Measurements from ENCODE around the gene IQSEC1. TPM values are rescaled to one million over a fixed set of nuclear protein-coding genes. Genes with fewer than 3 reads are reported as not detected.

Gene IQSEC1
- total RNA-seq, 4 donors from 2014 or later: 24.0 to 43.0 (median 31.8) TPM

GRCh38 chr3:13067778-13068177, 5.5 kb downstream of the IQSEC1 start:
- in situ Hi-C loops (cut with MboI; ENCODE audit: low pct_ligation_motif_present in 1 of 4, low pct_unique_long_range_greater_than_20kb in 1 of 4, low sequenced_read_pairs in 3 of 4): no loop called here
- H3K4me1 ChIP-seq: peaks cover 0 to 4% (median 0%) of the 10 kb centered on the region in 4 donors
- peaks cover 9% of the 10 kb centered on the region for H3K27me3 ChIP-seq
- WGBS, 2 donors (ENCODE audit: low coverage in 1 of 2): 88% methylated on average over 4 of the region's 4 CpGs; no CpG with 5 or more reads in 1 of the 2 donors
- TF ChIP-seq POLR2A (IDR thresholded peaks at IDR 0.05): no peak
- no peak for TF ChIP-seq POLR2AphosphoS5 (IDR thresholded peaks at IDR 0.05)
- no peak for TF ChIP-seq EP300 (IDR thresholded peaks at IDR 0.05; ENCODE audit: low read depth)
- H3K9me3 ChIP-seq: no peaks in the 10 kb centered on the region
- H3K4me3 ChIP-seq: no peak overlapping the region
- no peak overlapping the region for H3K27ac ChIP-seq
- H3K36me3 ChIP-seq: no peaks in the 10 kb centered on the region
- intact Hi-C loops (cut with DNase I; ENCODE audit: low total_unique reads): no loop called here
- DNase-seq: no peak

DNA sequence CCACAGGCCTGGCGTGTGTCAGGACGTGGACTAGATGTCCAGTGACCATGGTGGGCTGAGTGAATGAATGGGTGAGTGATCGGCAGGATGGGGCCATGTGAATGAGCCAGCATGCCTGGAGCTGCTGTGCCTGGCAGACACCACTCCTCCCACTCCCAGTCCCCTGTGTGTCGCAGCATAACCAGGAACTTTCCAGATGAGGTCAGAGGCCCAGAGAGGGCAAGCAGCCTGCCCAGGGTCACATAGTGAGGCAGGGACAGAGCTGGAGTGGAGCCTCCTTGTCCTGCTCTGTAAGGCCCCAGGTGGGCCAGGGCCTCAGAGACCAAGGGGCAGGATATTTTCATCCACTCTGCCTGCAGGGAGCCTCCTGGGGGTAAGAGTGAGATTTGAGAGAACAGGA, 6.4 kb downstream of the IQSEC1 start:
- intact Hi-C loops (cut with DNase I; ENCODE audit: low total_unique reads): no loop called here
- Histone ChIP-seq H3K36me3 (no peaks in the 10 kb centered on the region), H3K27ac (no peak overlapping the region), H3K4me1 (peaks cover 0 to 3% (median 0%) of the 10 kb centered on the region in 4 donors), H3K9me3 (no peaks in the 10 kb centered on the region), H3K4me3 (no peak overlapping the region), H3K27me3 (peaks cover under 1% of the 10 kb centered on the region)
- no peak for DNase-seq
- WGBS, 2 donors (ENCODE audit: low coverage in 1 of 2): 82% methylated on average over 4 of the region's 4 CpGs; no CpG with 5 or more reads in 1 of the 2 donors
- no peak for TF ChIP-seq POLR2A (IDR thresholded peaks at IDR 0.05)
- no peak for TF ChIP-seq EP300 (IDR thresholded peaks at IDR 0.05; ENCODE audit: low read depth)
- TF ChIP-seq POLR2AphosphoS5 (IDR thresholded peaks at IDR 0.05): no peak
- no peak for TF ChIP-seq CTCF (IDR thresholded peaks at IDR 0.05)
- in situ Hi-C loops (cut with MboI; ENCODE audit: low pct_ligation_motif_present in 1 of 4, low pct_unique_long_range_greater_than_20kb in 1 of 4, low sequenced_read_pairs in 3 of 4): no loop called here

GRCh38 chr3:13066236-13066635, 7.0 kb downstream of the IQSEC1 start:
- no peak for TF ChIP-seq POLR2A (IDR thresholded peaks at IDR 0.05)
- no peak for TF ChIP-seq POLR2AphosphoS5 (IDR thresholded peaks at IDR 0.05)
- TF ChIP-seq CTCF (IDR thresholded peaks at IDR 0.05): no peak
- no peak for TF ChIP-seq EP300 (IDR thresholded peaks at IDR 0.05; ENCODE audit: low read depth)
- H3K4me3 ChIP-seq: no peak overlapping the region
- DNase-seq: no peak
- no peaks in the 10 kb centered on the region for H3K36me3 ChIP-seq
- intact Hi-C loops (cut with DNase I; ENCODE audit: low total_unique reads): no loop called here
- 78% methylated on average over 11 of the region's 11 CpGs; no CpG with 5 or more reads in 1 of the 2 donors for WGBS, 2 donors (ENCODE audit: low coverage in 1 of 2)
- peaks cover 0 to 3% (median 0%) of the 10 kb centered on the region in 4 donors for H3K4me1 ChIP-seq
- in situ Hi-C loops (cut with MboI; ENCODE audit: low pct_ligation_motif_present in 1 of 4, low pct_unique_long_range_greater_than_20kb in 1 of 4, low sequenced_read_pairs in 3 of 4): no loop called here
- H3K9me3 ChIP-seq: no peaks in the 10 kb centered on the region
- no peaks in the 10 kb centered on the region for H3K27me3 ChIP-seq
- no peak overlapping the region for H3K27ac ChIP-seq

GRCh38 chr3:13065727-13066126, 7.5 kb downstream of the IQSEC1 start:
- Histone ChIP-seq H3K4me1 (peaks cover 0 to 3% (median 0%) of the 10 kb centered on the region in 4 donors), H3K36me3 (no peaks in the 10 kb centered on the region), H3K4me3 (no peak overlapping the region), H3K27ac (no peak overlapping the region), H3K27me3 (no peaks in the 10 kb centered on the region), H3K9me3 (no peaks in the 10 kb centered on the region)
- TF ChIP-seq POLR2A (IDR thresholded peaks at IDR 0.05): no peak
- no peak for TF ChIP-seq POLR2AphosphoS5 (IDR thresholded peaks at IDR 0.05)
- no peak for TF ChIP-seq CTCF (IDR thresholded peaks at IDR 0.05)
- TF ChIP-seq EP300 (IDR thresholded peaks at IDR 0.05; ENCODE audit: low read depth): no peak
- in situ Hi-C loops (cut with MboI; ENCODE audit: low pct_ligation_motif_present in 1 of 4, low pct_unique_long_range_greater_than_20kb in 1 of 4, low sequenced_read_pairs in 3 of 4): no loop called here
- 83 to 100% methylated on average over 1 to 4 of the region's 4 CpGs for WGBS, 2 donors (ENCODE audit: low coverage in 1 of 2)
- no peak for DNase-seq
- intact Hi-C loops (cut with DNase I; ENCODE audit: low total_unique reads): no loop called here

- 20 to 63% methylated on average over 2 to 4 of the region's 4 CpGs for WGBS, 2 donors (ENCODE audit: low coverage in 1 of 2)
- Histone ChIP-seq H3K4me1 (peaks cover 0 to 3% (median 0%) of the 10 kb centered on the region in 4 donors), H3K9me3 (no peaks in the 10 kb centered on the region), H3K27me3 (no peaks in the 10 kb centered on the region), H3K27ac (no peak overlapping the region), H3K36me3 (no peaks in the 10 kb centered on the region), H3K4me3 (no peak overlapping the region)
- in situ Hi-C loops (cut with MboI; ENCODE audit: low pct_ligation_motif_present in 1 of 4, low pct_unique_long_range_greater_than_20kb in 1 of 4, low sequenced_read_pairs in 3 of 4): no loop called here
- TF ChIP-seq POLR2AphosphoS5 (IDR thresholded peaks at IDR 0.05) (no peak), EP300 (IDR thresholded peaks at IDR 0.05; ENCODE audit: low read depth) (no peak), POLR2A (IDR thresholded peaks at IDR 0.05) (no peak), CTCF (IDR thresholded peaks at IDR 0.05) (no peak)
- DNase-seq: no peak
- intact Hi-C loops (cut with DNase I; ENCODE audit: low total_unique reads): no loop called here
Measured at GRCh38 chr3:13064964-13065363, 8.3 kb downstream of the IQSEC1 start.

Measured in transverse colon (tissue), 4 donors.